Right cardiac atrium (tissue), 5 donors: ENCODE measurements around the gene PRSS50. TPM values are rescaled to one million over a fixed set of nuclear protein-coding genes. Genes with fewer than 3 reads are reported as not detected.
A peak's percentile ranks its signal among the peaks of the same experiment; 100 is the strongest.

Experiments used
- ATAC-seq, 2 donors: fragments of 200-7000 bp; cut with Tn5 transposase; one replicate each; pipeline versions ENCODE4 v1.8.0 to v1.9.1; 2020; ENCODE audit warnings: moderate library complexity in 2 of 2, mild to moderate bottlenecking in 1 of 2
- DNase-seq, 3 donors: peaks; one replicate each; pipeline ENCODE4 v3.0.0-alpha.2; 2020
- H3K27ac ChIP-seq: one replicate; pipeline ENCODE4 v1.5.1; 2013; ENCODE audit warnings: mild to moderate bottlenecking, low read length, control low read depth, moderate library complexity
- H3K27me3 ChIP-seq: one replicate; pipeline ENCODE4 v1.6.1; 2013; ENCODE audit not compliant: control insufficient read depth, insufficient read depth
- H3K4me1 ChIP-seq: one replicate; pipeline ENCODE4 v1.6.1; 2013; ENCODE audit warnings: low read length; ENCODE audit not compliant: control insufficient read depth, insufficient read depth
- H3K4me3 ChIP-seq: one replicate; pipeline ENCODE4 v1.5.1; 2013; ENCODE audit warnings: low read length, control low read depth
- H3K9me3 ChIP-seq: one replicate; pipeline ENCODE4 v1.6.1; 2013; ENCODE audit warnings: low read length; ENCODE audit not compliant: control insufficient read depth
- WGBS: extraction: QIAGEN DNeasy Blood & Tissue Kit; methylation state at CpG from one replicate; pipeline ENCODE4 v1.1.7; 2013; 5-methylcytosine and 5-hydroxymethylcytosine counted together
- intact Hi-C, 4 donors: fragments of 100-400 bp; cut with DNase I; formaldehyde crosslinking; loops; one replicate each; pipeline versions ENCODE4 v1.11.0 to v1.14.0; 2022 to 2023
- polyA plus RNA-seq: library from polyadenylated mRNA; stranded (reverse); fragments of 200-250 nt; gene quantifications from one replicate; pipeline ENCODE4 v1.2.3, GENCODE V29; 2013
- total RNA-seq, 4 donors: library from RNA; stranded (reverse); fragmentation: NEBNext Ultra II Directional; extraction: Animal tissue kit (Norgen Biotek cat#: 25700); gene quantifications; one replicate each; pipeline ENCODE4 v1.2.1, GENCODE V29; 2021
- donor health status: healthy with polysubstance abuse.
- donor health status: DM: no; HTN: yes; CAD: no.
- donor health status: DM: no; HTN: no; CAD: no.
- donor health status: DM: no; HTN: yes; CAD: no; lungs with severe emphysema.
- donor health status: DM: yes; HTN: yes; CAD: no.

The PRSS50 gene
- total and polyA plus RNA-seq, 5 donors = 0.12 to 0.31 (median 0.14) TPM; not detected in 2

DNA sequence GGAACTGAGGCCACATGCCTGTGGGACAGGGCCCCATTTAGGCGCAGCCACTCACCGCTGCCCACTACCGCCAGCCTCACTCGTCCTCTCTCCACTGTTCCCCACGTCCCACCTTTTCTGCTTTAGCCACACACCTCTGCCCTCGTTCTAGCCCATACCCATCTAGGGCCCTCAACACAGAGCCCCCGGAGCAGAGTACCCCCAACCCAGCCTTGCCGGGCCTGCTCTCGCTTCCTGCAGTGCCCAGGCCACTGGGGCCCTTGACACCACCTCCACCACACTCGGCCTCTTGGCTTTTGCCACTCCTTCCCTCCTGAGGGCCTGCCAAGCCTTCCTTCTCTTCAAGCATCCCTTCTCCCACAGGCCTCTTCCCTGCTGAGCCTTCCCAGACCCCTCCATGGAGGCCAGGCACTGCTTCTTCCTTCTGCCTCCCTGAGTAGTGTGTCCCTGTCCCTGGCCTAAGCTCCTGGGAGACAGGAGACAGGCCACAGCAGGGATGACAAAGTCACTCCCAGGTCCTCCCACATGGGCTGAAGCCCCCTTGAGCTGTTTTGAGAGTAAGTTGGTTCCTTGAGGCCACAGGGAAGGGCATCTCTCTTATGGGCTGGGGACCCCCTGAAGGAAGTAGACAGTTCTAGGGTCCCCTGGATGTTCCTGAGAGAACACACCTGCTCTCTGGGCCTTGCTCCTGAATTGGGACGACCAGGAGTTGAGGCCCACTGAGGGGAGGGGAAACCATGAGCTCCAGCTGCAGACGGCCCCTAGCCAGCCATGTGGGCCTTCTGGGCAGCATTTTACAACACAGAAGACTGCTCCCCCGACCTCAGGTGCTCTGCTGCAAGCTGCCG is 4.4 kb downstream of the PRSS50 start:
- H3K9me3 ChIP-seq = no peaks in the 10 kb centered on the region
- intact Hi-C loops = loop anchor here in 1 of 4 donors (10.0 kb wide), 1 partner anchor 122 kb away; no protein-coding TSS in a partner anchor
- H3K4me3 ChIP-seq = no peak overlapping the region
- no peaks in the 10 kb centered on the region for H3K4me1 ChIP-seq
- DNase-seq (peak in 1 of 3 donors; percentile 2), ATAC-seq (no peak)
- no peak overlapping the region for H3K27ac ChIP-seq
- 86% methylated on average over 14 of the region's 14 CpGs for WGBS
- H3K27me3 ChIP-seq = no peaks in the 10 kb centered on the region

DNA sequence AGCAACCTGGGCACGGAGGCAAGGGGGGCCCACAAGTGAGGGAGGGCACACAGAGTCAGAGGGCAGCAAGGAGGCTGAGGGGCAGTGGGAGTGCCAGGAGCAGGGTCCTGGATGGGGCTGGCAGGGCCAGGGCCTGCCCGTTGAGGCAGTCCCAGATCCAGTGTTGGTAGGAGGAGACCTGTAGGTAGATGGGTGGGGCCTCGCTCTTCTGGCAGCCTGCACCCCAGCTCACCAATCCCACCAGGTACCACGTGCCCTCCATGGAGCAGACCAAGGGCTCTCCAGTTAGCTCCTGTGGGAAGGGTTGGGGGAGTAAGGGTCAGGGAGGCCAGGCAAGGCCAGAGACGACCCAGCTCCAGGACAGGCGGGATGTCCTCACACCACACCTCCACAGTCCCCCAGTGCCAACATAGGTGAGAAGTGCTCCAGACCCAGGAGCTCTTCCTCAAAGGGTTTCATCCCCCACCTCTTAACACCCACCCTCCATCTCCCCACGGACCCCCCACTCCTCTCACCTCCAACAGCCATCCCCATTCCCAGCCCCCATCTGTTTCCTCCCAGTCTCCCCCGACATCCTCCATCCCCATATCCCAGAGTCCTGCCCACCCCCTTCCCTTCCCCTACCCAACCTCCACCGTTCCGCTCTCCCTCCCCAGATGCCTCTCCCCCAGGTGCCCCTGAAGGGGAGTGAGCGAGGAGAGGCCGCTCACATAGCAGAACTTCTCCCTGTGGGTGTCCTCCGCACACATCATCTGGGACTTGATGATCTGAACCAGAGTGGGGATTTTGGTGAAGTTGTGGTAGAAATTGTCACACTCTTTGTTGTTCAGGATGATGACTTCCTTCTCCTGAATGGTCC is 5.2 kb downstream of the PRSS50 start:
- H3K4me1 ChIP-seq = no peaks in the 10 kb centered on the region
- intact Hi-C loops = loop anchor here in 1 of 4 donors (10.0 kb wide), 1 partner anchor 122 kb away; no protein-coding TSS in a partner anchor
- ATAC-seq (no peak), DNase-seq (peak in 1 of 3 donors; percentile 24)
- no peaks in the 10 kb centered on the region for H3K27me3 ChIP-seq
- no peak overlapping the region for H3K27ac ChIP-seq
- no peak overlapping the region for H3K4me3 ChIP-seq
- WGBS = 86% methylated on average over 13 of the region's 13 CpGs
- H3K9me3 ChIP-seq = no peaks in the 10 kb centered on the region

DNA sequence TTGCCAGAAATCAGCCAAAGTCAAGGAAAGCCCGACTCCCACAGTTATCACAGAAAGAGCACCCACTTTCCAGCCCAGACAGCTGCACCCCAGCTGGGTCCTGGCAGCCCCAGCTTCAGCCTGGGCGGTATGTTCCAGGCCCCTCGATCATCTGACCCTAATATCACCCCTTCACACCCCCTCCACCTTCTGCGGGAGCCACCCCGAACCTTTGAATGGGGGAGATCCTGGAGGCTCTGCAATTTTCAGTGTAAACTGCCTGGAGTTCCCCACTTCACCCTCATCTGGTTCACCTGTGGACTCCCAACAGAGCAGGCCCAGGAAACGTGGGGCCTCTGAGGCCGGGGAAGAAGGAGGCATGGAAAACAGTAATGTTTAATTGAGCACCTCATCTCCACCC is 5.9 kb downstream of the PRSS50 start:
- ATAC-seq (no peak), DNase-seq (no peak)
- no peak overlapping the region for H3K4me3 ChIP-seq
- intact Hi-C loops = loop anchor here in 1 of 4 donors (10.0 kb wide), 1 partner anchor 123 kb away; no protein-coding TSS in a partner anchor
- no peak overlapping the region for H3K27ac ChIP-seq
- WGBS = 89% methylated on average over 7 of the region's 7 CpGs
- no peaks in the 10 kb centered on the region for H3K4me1 ChIP-seq
- H3K27me3 ChIP-seq = no peaks in the 10 kb centered on the region
- H3K9me3 ChIP-seq = no peaks in the 10 kb centered on the region

DNA sequence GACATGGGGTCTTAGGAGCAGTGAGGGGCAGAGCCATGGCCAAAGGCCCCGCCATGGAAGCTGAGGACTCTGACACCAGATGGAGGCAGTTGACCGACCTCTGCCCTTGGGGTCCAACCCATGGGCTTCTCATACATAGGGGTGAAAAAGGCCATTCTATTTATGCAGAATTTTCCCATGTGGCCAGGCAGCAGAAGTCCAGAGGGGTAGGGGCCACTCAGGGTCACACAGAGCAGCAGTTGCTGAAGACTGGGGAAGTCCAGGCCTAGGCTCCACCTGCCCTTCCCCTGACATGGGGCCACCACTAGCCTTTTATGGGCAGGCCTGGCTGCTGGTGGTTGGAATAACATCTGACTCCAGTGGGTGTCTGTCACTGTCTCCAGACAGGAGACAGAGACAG is 6.4 kb downstream of the PRSS50 start:
- ATAC-seq = no peak
- peak in 1 of 3 donors; percentile 17 for DNase-seq
- intact Hi-C loops = loop anchor here in 1 of 4 donors (10.0 kb wide), 1 partner anchor 123 kb away; no protein-coding TSS in a partner anchor
- no peaks in the 10 kb centered on the region for H3K9me3 ChIP-seq
- H3K4me1 ChIP-seq = no peaks in the 10 kb centered on the region
- no peak overlapping the region for H3K4me3 ChIP-seq
- 96% methylated on average over 2 of the region's 2 CpGs for WGBS
- H3K27me3 ChIP-seq = no peaks in the 10 kb centered on the region
- H3K27ac ChIP-seq = no peak overlapping the region

DNA sequence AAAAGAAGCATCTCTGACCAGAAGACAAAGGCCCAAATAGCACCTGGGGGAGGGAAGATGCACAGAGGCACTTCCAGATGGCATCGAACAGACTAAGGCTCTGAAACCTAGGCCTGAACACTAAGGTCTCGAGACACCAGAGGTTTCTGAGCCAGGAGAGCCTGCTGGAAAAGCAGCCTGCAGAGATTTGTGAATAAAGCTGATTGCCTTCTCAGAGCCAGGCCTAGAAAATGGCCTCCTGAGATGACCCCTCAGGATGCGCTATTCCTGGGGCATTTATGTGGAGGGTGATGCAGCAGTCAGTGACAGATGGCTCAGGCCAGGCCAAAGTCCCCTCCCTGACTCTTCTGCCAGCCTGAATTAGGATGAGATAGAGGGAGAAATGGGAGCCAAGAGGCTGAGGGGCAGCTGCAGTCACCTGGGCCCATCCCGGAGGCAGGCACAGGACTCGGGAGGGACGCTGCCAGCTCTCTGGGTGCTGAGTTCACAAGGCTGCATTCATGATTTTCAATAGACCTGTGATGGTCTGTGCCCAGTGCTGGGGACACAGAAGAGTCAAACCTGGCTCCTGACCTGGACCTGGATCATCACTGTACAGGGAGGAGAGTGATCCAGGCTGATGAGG is 6.9 kb downstream of the PRSS50 start:
- 93% methylated on average over 6 of the region's 6 CpGs for whole genome bisulfite sequencing
- ATAC-seq (no peak), DNase-seq (peak in 2 of 3 donors; percentile 13 to 39)
- H3K4me3 ChIP-seq = no peak overlapping the region
- no peaks in the 10 kb centered on the region for H3K4me1 ChIP-seq
- H3K9me3 ChIP-seq = no peaks in the 10 kb centered on the region
- no peaks in the 10 kb centered on the region for H3K27me3 ChIP-seq
- no peak overlapping the region for H3K27ac ChIP-seq
- intact Hi-C loops = loop anchor here in 1 of 4 donors (10.0 kb wide), 1 partner anchor 124 kb away; no protein-coding TSS in a partner anchor

DNA sequence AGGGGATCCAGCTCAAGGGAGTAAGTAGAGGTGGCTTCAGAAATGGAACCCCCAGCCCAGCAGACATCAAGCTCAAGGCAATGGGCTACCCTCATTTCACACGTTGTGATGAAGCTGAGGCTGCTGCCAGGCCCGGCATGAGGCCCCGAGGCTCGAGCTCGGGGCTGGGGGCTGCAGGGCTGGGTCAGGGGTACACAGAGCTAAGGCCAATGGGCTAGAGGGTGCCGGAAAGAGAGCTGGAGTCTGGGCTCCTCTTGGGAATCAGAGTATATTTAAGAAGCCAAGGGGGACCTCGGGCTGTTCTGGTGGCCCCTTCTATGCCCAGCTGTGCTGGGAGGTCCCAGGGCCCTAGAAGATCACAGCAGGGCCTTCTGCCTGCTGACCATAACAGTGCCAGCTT is 7.4 kb downstream of the PRSS50 start:
- Histone ChIP-seq H3K27ac (no peak overlapping the region), H3K4me3 (no peak overlapping the region), H3K4me1 (no peaks in the 10 kb centered on the region), H3K27me3 (no peaks in the 10 kb centered on the region), H3K9me3 (no peaks in the 10 kb centered on the region)
- intact Hi-C loops = loop anchor here in 1 of 4 donors (10.0 kb wide), 1 partner anchor 125 kb away; no protein-coding TSS in a partner anchor
- 93% methylated on average over 7 of the region's 7 CpGs for WGBS
- ATAC-seq = no peak
- DNase-seq = peak in 1 of 3 donors; percentile 1

DNA sequence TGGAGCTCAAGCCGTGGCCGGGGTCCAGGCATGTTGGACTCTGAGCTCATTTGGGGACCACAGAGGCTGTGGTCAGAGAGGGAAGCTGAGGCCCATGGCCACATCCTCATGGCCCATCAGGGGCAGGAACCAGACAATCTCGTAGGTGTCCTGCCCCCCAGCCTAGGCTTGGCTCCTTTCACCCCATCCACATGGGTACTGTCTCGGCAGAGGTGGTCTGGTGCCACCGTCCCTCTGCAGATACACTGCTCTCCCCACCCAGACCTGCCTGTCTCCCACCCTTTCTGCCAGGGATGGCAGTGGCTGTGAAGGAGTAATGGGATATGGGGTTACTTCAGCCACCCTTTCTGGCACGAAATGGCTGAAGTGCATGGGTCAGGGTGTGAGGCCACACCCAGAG is 7.9 kb downstream of the PRSS50 start:
- H3K9me3 ChIP-seq = no peaks in the 10 kb centered on the region
- H3K4me3 ChIP-seq = no peak overlapping the region
- ATAC-seq (no peak), DNase-seq (peak in 2 of 3 donors; percentile 16 to 33)
- H3K27ac ChIP-seq = no peak overlapping the region
- intact Hi-C loops = loop anchor here (5.0 to 10.0 kb wide), 5 partner anchors 125 to 615 kb away; partner anchors contain the start of gene MYL3 (in 1 of the 4)
- 90% methylated on average over 6 of the region's 6 CpGs for WGBS
- no peaks in the 10 kb centered on the region for H3K27me3 ChIP-seq
- H3K4me1 ChIP-seq = no peaks in the 10 kb centered on the region

DNA sequence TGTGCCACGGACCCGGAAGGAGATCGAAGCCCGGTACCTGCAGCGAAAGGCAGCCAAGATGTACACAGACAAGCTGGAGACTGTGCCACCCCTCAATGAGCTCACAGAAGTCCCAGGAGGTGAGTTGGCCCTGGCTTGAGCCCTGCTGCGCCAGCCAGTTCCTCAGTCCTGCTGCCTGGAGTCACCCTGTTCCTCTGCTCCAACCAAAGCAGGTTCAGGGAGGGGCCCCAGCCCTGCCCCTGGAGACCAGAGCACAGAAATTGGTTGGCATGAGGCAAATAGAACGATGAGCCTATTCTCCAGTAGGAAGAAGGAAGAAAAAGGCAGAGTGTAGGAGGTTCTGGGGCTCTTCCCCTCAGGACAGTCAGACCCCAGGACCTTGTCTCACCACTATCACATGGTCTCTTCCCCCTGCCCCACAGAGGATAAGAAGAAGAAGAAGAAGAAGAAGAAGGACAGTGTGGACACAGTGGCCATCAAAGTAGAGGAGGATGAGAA is 8.5 kb downstream of the PRSS50 start:
- no peak overlapping the region for H3K4me3 ChIP-seq
- intact Hi-C loops = loop anchor here (5.0 to 10.0 kb wide), 4 partner anchors 156 to 616 kb away; partner anchors contain the start of gene MYL3 (in 1 of the 4)
- H3K9me3 ChIP-seq = no peaks in the 10 kb centered on the region
- 92% methylated on average over 7 of the region's 7 CpGs for WGBS
- no peak for ATAC-seq
- H3K27me3 ChIP-seq = no peaks in the 10 kb centered on the region
- no peak overlapping the region for H3K27ac ChIP-seq
- peak in 1 of 3 donors; percentile 45 for DNase-seq
- no peaks in the 10 kb centered on the region for H3K4me1 ChIP-seq

DNA sequence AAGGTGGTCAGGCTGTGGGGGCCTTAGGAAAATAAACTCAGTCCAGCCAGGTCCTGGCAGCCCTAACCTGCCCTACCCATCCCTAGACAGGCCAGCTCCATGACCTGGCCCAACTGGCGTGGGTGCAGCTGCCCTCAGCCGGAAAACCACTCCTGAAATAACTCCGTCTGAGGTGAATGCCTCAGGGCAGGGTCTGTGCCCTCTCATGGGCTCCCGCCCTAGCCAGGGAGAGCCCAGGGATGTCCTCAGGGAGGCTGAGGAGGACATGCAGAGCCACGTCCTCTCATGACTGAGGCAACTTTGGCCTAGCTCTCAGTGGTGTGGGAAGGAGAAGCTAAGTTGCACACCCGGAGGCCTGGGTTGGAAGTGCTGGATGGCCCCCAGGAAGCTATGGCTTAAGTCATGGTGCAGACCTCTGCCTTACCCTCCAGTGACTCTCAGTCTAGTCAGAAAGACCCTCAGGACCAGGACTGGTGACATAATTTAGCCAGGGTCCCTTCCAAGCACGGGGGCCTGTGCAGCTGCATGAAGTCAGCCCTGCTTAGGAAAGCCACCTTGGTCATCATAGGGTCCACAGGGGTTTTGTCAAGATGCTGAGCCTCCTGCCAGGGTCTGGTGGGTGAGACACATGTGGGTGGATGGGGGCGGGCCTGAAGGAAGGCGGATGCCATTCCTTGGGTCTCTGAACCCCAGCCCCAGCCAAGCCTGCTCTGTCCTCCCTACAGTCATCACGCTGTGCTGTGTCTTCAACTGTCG is 9.1 kb downstream of the PRSS50 start:
- H3K9me3 ChIP-seq = no peaks in the 10 kb centered on the region
- intact Hi-C loops = loop anchor here (5.0 to 10.0 kb wide), 4 partner anchors 156 to 616 kb away; partner anchors contain the start of gene MYL3 (in 1 of the 4)
- 91% methylated on average over 11 of the region's 11 CpGs for WGBS
- H3K27ac ChIP-seq = no peak overlapping the region
- H3K4me1 ChIP-seq = no peaks in the 10 kb centered on the region
- no peak overlapping the region for H3K4me3 ChIP-seq
- ATAC-seq = no peak
- DNase-seq = peak in 2 of 3 donors; percentile 14 to 39
- no peaks in the 10 kb centered on the region for H3K27me3 ChIP-seq
